Natural killer cell (primary cell): ENCODE results near the gene AP4S1. TPM values are rescaled to one million over a fixed set of nuclear protein-coding genes. Genes with fewer than 3 reads are reported as not detected.

Experiments used
- ATAC-seq, 3 donors: fragments of 150-1000 bp in 2 of 3; fragments of 200-7000 bp in 1 of 3; cut with Tn5 transposase; 1 replicate in 1 of 3; 2 replicates in 2 of 3; pipeline ENCODE4 v1.10.0; 2021; ENCODE audit warnings: mild to moderate bottlenecking in 2 of 3, moderate library complexity in 2 of 3
- DNase-seq, 2 donors: peaks; one replicate each; pipeline versions ENCODE4 v3.0.0 to v3.0.0-alpha.2; 2013 to 2021; ENCODE audit warnings: mixed read lengths in 1 of 2
- H3K27ac ChIP-seq: one replicate; pipeline ENCODE4 v1.5.1; 2013; ENCODE audit warnings: mild to moderate bottlenecking, low read length
- H3K27me3 ChIP-seq: one replicate; pipeline ENCODE4 v1.6.1; 2013; ENCODE audit warnings: low read length; ENCODE audit not compliant: control insufficient read depth, insufficient read depth
- H3K36me3 ChIP-seq: one replicate; pipeline ENCODE4 v1.6.1; 2013; ENCODE audit warnings: low read length; ENCODE audit not compliant: control insufficient read depth, insufficient read depth
- H3K4me1 ChIP-seq: one replicate; pipeline ENCODE4 v1.6.1; 2013; ENCODE audit warnings: low read length; ENCODE audit not compliant: control insufficient read depth, insufficient read depth
- H3K4me3 ChIP-seq: one replicate; pipeline ENCODE4 v1.5.1; 2013; ENCODE audit warnings: low read length
- H3K9me3 ChIP-seq: one replicate; pipeline ENCODE4 v1.6.1; 2013; ENCODE audit warnings: low read length; ENCODE audit not compliant: control insufficient read depth, insufficient read depth
- H3K27ac Mint-ChIP-seq, 2 donors: one replicate each; pipeline ENCODE4 v1.8.0; 2022; ENCODE audit warnings: mild to moderate bottlenecking in 2 of 2, mixed read lengths in 2 of 2, moderate library complexity in 1 of 2
- H3K27me3 Mint-ChIP-seq, 2 donors: one replicate each; pipeline ENCODE4 v1.8.0; 2022; ENCODE audit warnings: low read depth in 2 of 2, mixed read lengths in 2 of 2
- H3K36me3 Mint-ChIP-seq: one replicate; pipeline ENCODE4 v1.8.0; 2022; ENCODE audit warnings: mixed read lengths
- H3K4me1 Mint-ChIP-seq, 2 donors: one replicate each; pipeline ENCODE4 v1.8.0; 2022; ENCODE audit warnings: mixed read lengths in 2 of 2
- H3K4me3 Mint-ChIP-seq: one replicate; pipeline ENCODE4 v1.8.0; 2022; ENCODE audit warnings: mild to moderate bottlenecking, moderate library complexity, mixed read lengths
- H3K9me3 Mint-ChIP-seq, 2 donors: one replicate each; pipeline ENCODE4 v1.8.0; 2022; ENCODE audit warnings: mixed read lengths in 2 of 2
- WGBS: methylation state at CpG from one replicate; pipeline ENCODE4 v1.1.7; 2013; ENCODE audit warnings: missing lambda C conversion rate; ENCODE audit not compliant: insufficient coverage; 5-methylcytosine and 5-hydroxymethylcytosine counted together
- intact Hi-C: fragments of 100-400 bp; cut with micrococcal nuclease; formaldehyde crosslinking; loops from one replicate; pipeline ENCODE4 v1.14.2; 2022
- total RNA-seq, 4 donors: library from RNA; stranded (reverse); fragments of 120-200 nt in 1 of 4; gene quantifications; one replicate each; pipeline versions ENCODE4 v1.2.3 to v1.2.4, GENCODE V29; 2013 to 2022
- TF ChIP-seq, protein P1 (sequence below): fragments of 200-600 bp; IDR thresholded peaks from one replicate; pipeline ENCODE4 v1.8.0; 2022; ENCODE audit warnings: antibody characterized with exemption

AP4S1 gene
- total RNA-seq, 3 donors from 2014 or later (not counting 1 experiment from before 2014, with no cell fraction given), result 10.6 to 12.7 (median 12.4) TPM

DNA sequence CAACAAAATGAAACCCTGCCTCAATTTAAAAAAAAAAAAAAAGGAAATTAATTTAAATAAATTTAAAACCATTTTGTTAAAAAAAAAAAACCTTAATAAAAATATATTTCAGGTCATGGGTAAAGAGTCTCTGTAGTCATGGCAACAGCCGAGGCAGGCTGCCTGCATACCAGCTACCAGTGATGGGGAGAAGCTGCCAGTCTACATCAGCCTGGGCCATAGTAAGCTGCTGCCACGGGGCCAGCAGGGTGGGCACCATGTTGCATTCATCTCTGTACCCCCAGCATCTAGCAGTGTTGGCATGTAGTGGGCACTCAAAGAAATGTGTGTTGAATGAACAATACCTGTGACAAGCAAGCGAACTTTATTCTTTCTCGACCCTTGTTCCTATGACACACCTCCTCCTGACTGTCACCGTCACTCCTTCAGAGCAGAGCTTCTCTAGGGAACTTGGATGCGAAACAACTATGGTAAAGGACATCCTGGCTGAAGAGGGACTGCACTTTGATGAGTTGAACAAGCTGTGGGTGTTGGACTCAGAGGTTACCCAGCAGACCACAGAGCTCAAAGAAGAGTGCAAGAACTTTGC is 7.3 kb upstream of the AP4S1 start:
- H3K36me3 Mint-ChIP-seq, result no peaks in the 10 kb centered on the region
- TF ChIP-seq, protein P1, sequence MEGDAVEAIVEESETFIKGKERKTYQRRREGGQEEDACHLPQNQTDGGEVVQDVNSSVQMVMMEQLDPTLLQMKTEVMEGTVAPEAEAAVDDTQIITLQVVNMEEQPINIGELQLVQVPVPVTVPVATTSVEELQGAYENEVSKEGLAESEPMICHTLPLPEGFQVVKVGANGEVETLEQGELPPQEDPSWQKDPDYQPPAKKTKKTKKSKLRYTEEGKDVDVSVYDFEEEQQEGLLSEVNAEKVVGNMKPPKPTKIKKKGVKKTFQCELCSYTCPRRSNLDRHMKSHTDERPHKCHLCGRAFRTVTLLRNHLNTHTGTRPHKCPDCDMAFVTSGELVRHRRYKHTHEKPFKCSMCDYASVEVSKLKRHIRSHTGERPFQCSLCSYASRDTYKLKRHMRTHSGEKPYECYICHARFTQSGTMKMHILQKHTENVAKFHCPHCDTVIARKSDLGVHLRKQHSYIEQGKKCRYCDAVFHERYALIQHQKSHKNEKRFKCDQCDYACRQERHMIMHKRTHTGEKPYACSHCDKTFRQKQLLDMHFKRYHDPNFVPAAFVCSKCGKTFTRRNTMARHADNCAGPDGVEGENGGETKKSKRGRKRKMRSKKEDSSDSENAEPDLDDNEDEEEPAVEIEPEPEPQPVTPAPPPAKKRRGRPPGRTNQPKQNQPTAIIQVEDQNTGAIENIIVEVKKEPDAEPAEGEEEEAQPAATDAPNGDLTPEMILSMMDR, result no peak
- H3K4me3 Mint-ChIP-seq, result no peak overlapping the region
- no peak for DNase-seq
- Histone ChIP-seq H3K27me3 (no peaks in the 10 kb centered on the region), H3K4me3 (no peak overlapping the region), H3K27ac (no peak overlapping the region), H3K36me3 (peaks cover 4% of the 10 kb centered on the region), H3K4me1 (no peaks in the 10 kb centered on the region), H3K9me3 (no peaks in the 10 kb centered on the region)
- H3K27me3 Mint-ChIP-seq, result no peaks in the 10 kb centered on the region
- ATAC-seq, result no peak
- H3K27ac Mint-ChIP-seq, result no peak overlapping the region
- 93% methylated on average over 6 of the region's 6 CpGs for WGBS
- H3K4me1 Mint-ChIP-seq, result peaks cover 13 to 23% of the 10 kb centered on the region in 2 donors
- intact Hi-C loops, result no loop called here
- H3K9me3 Mint-ChIP-seq, result no peaks in the 10 kb centered on the region

DNA sequence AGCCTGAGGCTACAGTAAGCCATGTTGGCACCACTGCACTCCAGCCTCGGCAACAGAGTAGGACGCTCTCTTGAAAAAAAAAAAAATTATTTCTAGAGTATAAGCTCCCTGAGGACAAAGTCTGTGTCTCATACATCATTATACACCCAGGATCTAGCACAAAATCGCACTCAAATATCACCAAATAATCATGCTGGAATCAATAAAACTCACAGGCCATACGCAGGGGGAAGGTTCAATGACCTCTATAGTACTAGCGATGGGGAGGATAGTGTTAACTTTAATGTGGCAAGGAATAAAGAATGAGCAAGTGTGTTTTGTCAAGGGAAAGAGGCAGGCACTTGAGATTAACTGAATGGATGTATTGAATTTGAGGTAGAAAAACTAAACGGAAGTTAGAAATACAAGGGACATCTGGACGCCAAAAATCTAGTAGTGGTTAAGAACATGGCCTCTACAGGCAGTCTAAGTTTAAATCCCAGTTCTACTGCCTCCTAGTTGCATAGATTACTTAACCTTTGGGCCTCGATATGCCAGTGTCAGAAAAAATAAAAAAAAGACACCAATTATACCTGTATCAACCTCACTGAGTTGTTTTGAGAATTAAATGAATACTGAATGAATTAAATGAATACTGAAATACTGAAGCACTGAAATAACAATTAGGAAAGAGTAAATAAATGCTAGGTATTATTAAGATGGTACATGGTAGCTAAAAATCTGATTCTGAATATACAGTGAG is 4.4 kb upstream of the AP4S1 start:
- TF ChIP-seq, protein P1, result no peak
- Histone ChIP-seq H3K27ac (no peak overlapping the region), H3K4me3 (no peak overlapping the region), H3K36me3 (peaks cover 4% of the 10 kb centered on the region), H3K4me1 (no peaks in the 10 kb centered on the region), H3K9me3 (no peaks in the 10 kb centered on the region), H3K27me3 (no peaks in the 10 kb centered on the region)
- intact Hi-C loops, result loop anchor here (10.0 kb wide), 1 partner anchor 544 kb away; the partner anchor contains the start of gene NUBPL
- ATAC-seq (no peak), DNase-seq (no peak)
- Mint-ChIP-seq H3K27ac (peak overlapping the region; percentile 5 to 48), H3K9me3 (no peaks in the 10 kb centered on the region), H3K4me1 (peaks cover 33 to 42% of the 10 kb centered on the region in 2 donors), H3K36me3 (no peaks in the 10 kb centered on the region), H3K27me3 (no peaks in the 10 kb centered on the region), H3K4me3 (no peak overlapping the region)
- 97% methylated on average over 7 of the region's 8 CpGs for WGBS

DNA sequence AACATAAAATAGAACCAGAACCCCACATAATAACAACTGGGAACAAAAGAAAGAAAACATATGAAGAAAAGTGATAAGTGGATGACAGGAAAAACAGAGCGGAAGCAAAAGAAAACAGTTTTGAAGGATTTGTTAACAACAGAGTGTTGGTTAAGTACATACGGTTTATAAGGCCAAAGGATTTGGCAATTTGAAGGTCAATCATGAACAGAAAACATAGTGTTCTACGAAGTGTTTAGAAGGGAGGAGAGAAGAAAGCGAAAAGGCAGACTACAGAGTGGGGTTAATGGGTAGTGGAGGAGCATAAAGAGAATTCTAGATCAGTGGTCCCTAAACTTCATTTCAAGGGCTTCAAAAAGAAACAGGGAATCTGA is 3.9 kb upstream of the AP4S1 start:
- TF ChIP-seq, protein P1, result no peak
- Mint-ChIP-seq H3K4me1 (peaks cover 33 to 43% of the 10 kb centered on the region in 2 donors), H3K27ac (peak overlapping the region; percentile 5 to 48), H3K4me3 (no peak overlapping the region), H3K27me3 (no peaks in the 10 kb centered on the region), H3K36me3 (no peaks in the 10 kb centered on the region), H3K9me3 (no peaks in the 10 kb centered on the region)
- 96% methylated on average over 4 of the region's 4 CpGs for WGBS
- no peaks in the 10 kb centered on the region for H3K27me3 ChIP-seq
- no peak overlapping the region for H3K27ac ChIP-seq
- H3K9me3 ChIP-seq, result no peaks in the 10 kb centered on the region
- H3K36me3 ChIP-seq, result peaks cover 4% of the 10 kb centered on the region
- H3K4me1 ChIP-seq, result no peaks in the 10 kb centered on the region
- no peak overlapping the region for H3K4me3 ChIP-seq
- intact Hi-C loops, result loop anchor here (10.0 kb wide), 1 partner anchor 543 kb away; the partner anchor contains the start of gene NUBPL
- DNase-seq, result no peak
- no peak for ATAC-seq
